ENCODE measurements around the gene SETX.

SETX gene

GRCh38 chr9:132351404-132352045 is 3.3 kb downstream of the SETX start:
- Histone ChIP-seq H3K9me3 (ENCODE audit: control insufficient read depth, low read length) (no peaks in the 10 kb centered on the region), H3K27ac (ENCODE audit: low read depth, low read length, severe bottlenecking) (no peak overlapping the region), H3K4me3 (ENCODE audit: extremely low read depth, insufficient read depth, low read length, poor library complexity, severe bottlenecking) (no peak overlapping the region), H3K4me1 (ENCODE audit: control insufficient read depth, insufficient read depth, low read length, poor library complexity, severe bottlenecking) (peaks cover 21% of the 10 kb centered on the region), H3K36me3 (ENCODE audit: control insufficient read depth, insufficient read depth, low read length) (peaks cover 68% of the 10 kb centered on the region)
- 94 to 100% methylated on average over 2 of the region's 3 CpGs for WGBS, 2 experiments (ENCODE audit: insufficient coverage in 2 of 2)

GRCh38 chr9:132350861-132351315 is 3.9 kb downstream of the SETX start:
- Histone ChIP-seq H3K4me1 (ENCODE audit: control insufficient read depth, insufficient read depth, low read length, poor library complexity, severe bottlenecking) (peaks cover 21% of the 10 kb centered on the region), H3K4me3 (ENCODE audit: extremely low read depth, insufficient read depth, low read length, poor library complexity, severe bottlenecking) (no peak overlapping the region), H3K9me3 (ENCODE audit: control insufficient read depth, low read length) (no peaks in the 10 kb centered on the region), H3K36me3 (ENCODE audit: control insufficient read depth, insufficient read depth, low read length) (peaks cover 74% of the 10 kb centered on the region), H3K27ac (ENCODE audit: low read depth, low read length, severe bottlenecking) (no peak overlapping the region)
- WGBS, 2 experiments (ENCODE audit: insufficient coverage in 2 of 2), result 83% methylated on average over 1 of the region's 6 CpGs; no CpG with 5 or more reads in 1 of the 2 experiments

GRCh38 chr9:132348676-132349075 is 6.1 kb downstream of the SETX start:
- Histone ChIP-seq H3K4me1 (ENCODE audit: control insufficient read depth, insufficient read depth, low read length, poor library complexity, severe bottlenecking) (peaks cover 19% of the 10 kb centered on the region), H3K4me3 (ENCODE audit: extremely low read depth, insufficient read depth, low read length, poor library complexity, severe bottlenecking) (no peak overlapping the region), H3K27ac (ENCODE audit: low read depth, low read length, severe bottlenecking) (no peak overlapping the region), H3K9me3 (ENCODE audit: control insufficient read depth, low read length) (no peaks in the 10 kb centered on the region), H3K36me3 (ENCODE audit: control insufficient read depth, insufficient read depth, low read length) (peaks cover 95% of the 10 kb centered on the region)
- 92% methylated on average over 1 of the region's 5 CpGs; no CpG with 5 or more reads in 1 of the 2 experiments for whole genome bisulfite sequencing, 2 experiments (ENCODE audit: insufficient coverage in 2 of 2)

GRCh38 chr9:132346177-132346576 is 8.6 kb downstream of the SETX start:
- Histone ChIP-seq H3K9me3 (ENCODE audit: control insufficient read depth, low read length) (no peaks in the 10 kb centered on the region), H3K4me1 (ENCODE audit: control insufficient read depth, insufficient read depth, low read length, poor library complexity, severe bottlenecking) (no peaks in the 10 kb centered on the region), H3K36me3 (ENCODE audit: control insufficient read depth, insufficient read depth, low read length) (peaks cover 95% of the 10 kb centered on the region), H3K4me3 (ENCODE audit: extremely low read depth, insufficient read depth, low read length, poor library complexity, severe bottlenecking) (no peak overlapping the region), H3K27ac (ENCODE audit: low read depth, low read length, severe bottlenecking) (no peak overlapping the region)
- no CpG with 5 or more reads among the region's 5 CpGs for WGBS, 2 experiments (ENCODE audit: insufficient coverage in 2 of 2)

- Histone ChIP-seq H3K27ac (ENCODE audit: low read depth, low read length, severe bottlenecking) (no peak overlapping the region), H3K4me3 (ENCODE audit: extremely low read depth, insufficient read depth, low read length, poor library complexity, severe bottlenecking) (no peak overlapping the region), H3K36me3 (ENCODE audit: control insufficient read depth, insufficient read depth, low read length) (peaks cover 88% of the 10 kb centered on the region), H3K4me1 (ENCODE audit: control insufficient read depth, insufficient read depth, low read length, poor library complexity, severe bottlenecking) (no peaks in the 10 kb centered on the region), H3K9me3 (ENCODE audit: control insufficient read depth, low read length) (no peaks in the 10 kb centered on the region)
- whole genome bisulfite sequencing, 2 experiments (ENCODE audit: insufficient coverage in 2 of 2), result 97 to 100% methylated on average over 3 to 5 of the region's 9 CpGs
Observed at GRCh38 chr9:132341177-132341840, 13.5 kb downstream of the SETX start.

- H3K36me3 ChIP-seq (ENCODE audit: control insufficient read depth, insufficient read depth, low read length), result peaks cover 88% of the 10 kb centered on the region
Observed at GRCh38 chr9:132334364-132334763, 20.4 kb downstream of the SETX start.

GRCh38 chr9:132333556-132333955 is 21.2 kb downstream of the SETX start:
- H3K27ac ChIP-seq (ENCODE audit: low read depth, low read length, severe bottlenecking), result no peak overlapping the region
- no peak overlapping the region for H3K4me3 ChIP-seq (ENCODE audit: extremely low read depth, insufficient read depth, low read length, poor library complexity, severe bottlenecking)
- H3K4me1 ChIP-seq (ENCODE audit: control insufficient read depth, insufficient read depth, low read length, poor library complexity, severe bottlenecking), result no peaks in the 10 kb centered on the region
- WGBS, 2 experiments (ENCODE audit: insufficient coverage in 2 of 2), result no CpG with 5 or more reads among the region's 1 CpG
- no peaks in the 10 kb centered on the region for H3K9me3 ChIP-seq (ENCODE audit: control insufficient read depth, low read length)
- peaks cover 88% of the 10 kb centered on the region for H3K36me3 ChIP-seq (ENCODE audit: control insufficient read depth, insufficient read depth, low read length)

More at GRCh38 chr9:132334364-132334763, 20.4 kb downstream of the SETX start:
- Histone ChIP-seq H3K4me3 (ENCODE audit: extremely low read depth, insufficient read depth, low read length, poor library complexity, severe bottlenecking) (no peak overlapping the region), H3K27ac (ENCODE audit: low read depth, low read length, severe bottlenecking) (no peak overlapping the region), H3K9me3 (ENCODE audit: control insufficient read depth, low read length) (no peaks in the 10 kb centered on the region), H3K4me1 (ENCODE audit: control insufficient read depth, insufficient read depth, low read length, poor library complexity, severe bottlenecking) (no peaks in the 10 kb centered on the region)
- 89 to 100% methylated on average over 2 of the region's 3 CpGs for WGBS, 2 experiments (ENCODE audit: insufficient coverage in 2 of 2)

- H3K9me3 ChIP-seq (ENCODE audit: control insufficient read depth, low read length), result no peaks in the 10 kb centered on the region
- H3K36me3 ChIP-seq (ENCODE audit: control insufficient read depth, insufficient read depth, low read length), result peaks cover 98% of the 10 kb centered on the region
- 80 to 100% methylated on average over 2 of the region's 4 CpGs for WGBS, 2 experiments (ENCODE audit: insufficient coverage in 2 of 2)
- H3K4me3 ChIP-seq (ENCODE audit: extremely low read depth, insufficient read depth, low read length, poor library complexity, severe bottlenecking), result no peak overlapping the region
- H3K27ac ChIP-seq (ENCODE audit: low read depth, low read length, severe bottlenecking), result no peak overlapping the region
- no peaks in the 10 kb centered on the region for H3K4me1 ChIP-seq (ENCODE audit: control insufficient read depth, insufficient read depth, low read length, poor library complexity, severe bottlenecking)
Observed at GRCh38 chr9:132328580-132328979, 26.2 kb downstream of the SETX start.

GRCh38 chr9:132327537-132327936 is 27.2 kb downstream of the SETX start:
- Histone ChIP-seq H3K36me3 (ENCODE audit: control insufficient read depth, insufficient read depth, low read length) (peaks cover 97% of the 10 kb centered on the region), H3K4me3 (ENCODE audit: extremely low read depth, insufficient read depth, low read length, poor library complexity, severe bottlenecking) (no peak overlapping the region), H3K27ac (ENCODE audit: low read depth, low read length, severe bottlenecking) (no peak overlapping the region), H3K9me3 (ENCODE audit: control insufficient read depth, low read length) (no peaks in the 10 kb centered on the region), H3K4me1 (ENCODE audit: control insufficient read depth, insufficient read depth, low read length, poor library complexity, severe bottlenecking) (no peaks in the 10 kb centered on the region)
- WGBS, 2 experiments (ENCODE audit: insufficient coverage in 2 of 2), result 93 to 94% methylated on average over 5 to 6 of the region's 6 CpGs

- peaks cover 89% of the 10 kb centered on the region for H3K36me3 ChIP-seq (ENCODE audit: control insufficient read depth, insufficient read depth, low read length)
- no peaks in the 10 kb centered on the region for H3K9me3 ChIP-seq (ENCODE audit: control insufficient read depth, low read length)
- H3K4me1 ChIP-seq (ENCODE audit: control insufficient read depth, insufficient read depth, low read length, poor library complexity, severe bottlenecking), result peaks cover 12% of the 10 kb centered on the region
- no peak overlapping the region for H3K27ac ChIP-seq (ENCODE audit: low read depth, low read length, severe bottlenecking)
- WGBS, 2 experiments (ENCODE audit: insufficient coverage in 2 of 2), result no CpG with 5 or more reads among the region's 1 CpG
- H3K4me3 ChIP-seq (ENCODE audit: extremely low read depth, insufficient read depth, low read length, poor library complexity, severe bottlenecking), result no peak overlapping the region
Observed at GRCh38 chr9:132324425-132324824, 30.4 kb downstream of the SETX start.

Measured in mesodermal cell (in vitro differentiated cells).